Right lobe of liver (tissue), 6 donors: ENCODE measurements around the gene ATP5PD. TPM values are rescaled to one million over a fixed set of nuclear protein-coding genes. Genes with fewer than 3 reads are reported as not detected.

Source experiments
- ATAC-seq, 4 donors: fragments of 200-7000 bp; cut with Tn5 transposase; one replicate each; pipeline ENCODE4 v1.9.1; 2020; ENCODE audit warnings: mild to moderate bottlenecking in 4 of 4, moderate library complexity in 4 of 4
- DNase-seq, 3 donors: peaks; one replicate each; pipeline ENCODE4 v3.0.0-alpha.2; 2020
- H3K27ac ChIP-seq, 3 donors: fragments of 200-600 bp; one replicate each; pipeline ENCODE4 v1.8.0; 2022
- H3K27me3 ChIP-seq, 2 donors: fragments of 200-600 bp; one replicate each; pipeline ENCODE4 v1.8.0; 2022
- H3K36me3 ChIP-seq, 4 donors: fragments of 200-600 bp; sonication (generic) in 1 of 4; one replicate each; pipeline versions ENCODE4 v1.5.1 to v1.8.0; 2017 to 2022; ENCODE audit warnings: control low read depth in 1 of 4
- H3K4me1 ChIP-seq, 4 donors: fragments of 200-600 bp; sonication (generic) in 1 of 4; one replicate each; pipeline versions ENCODE4 v1.5.1 to v1.8.0; 2017 to 2022; ENCODE audit warnings: control low read depth in 1 of 4
- H3K4me3 ChIP-seq, 3 donors: fragments of 200-600 bp; one replicate each; pipeline ENCODE4 v1.8.0; 2022
- H3K9me3 ChIP-seq, 4 donors: fragments of 200-600 bp; sonication (generic) in 1 of 4; one replicate each; pipeline versions ENCODE4 v1.5.1 to v1.8.0; 2017 to 2022; ENCODE audit warnings: control low read depth in 1 of 4
- POLR2A ChIP-seq: fragments of 450-650 bp; IDR thresholded peaks from one replicate; pipeline ENCODE4 v1.6.1; 2017; ENCODE audit warnings: antibody characterized with exemption, mild to moderate bottlenecking
- WGBS: methylation state at CpG from one replicate; pipeline ENCODE4 v1.1.6; 2018; ENCODE audit warnings: low coverage, low lambda C conversion rate; ENCODE audit not compliant: insufficient coverage; ENCODE audit errors: missing lambda C conversion rate; 5-methylcytosine and 5-hydroxymethylcytosine counted together
- intact Hi-C, 2 donors: fragments of 100-400 bp; cut with DNase I; formaldehyde crosslinking; loops; one replicate each; pipeline versions ENCODE4 v1.11.2 to v1.14.1; 2022
- total RNA-seq, 6 experiments: library from RNA; depleted of rRNA in 2 of 6; stranded (reverse); fragments of >200 nt in 2 of 6; fragmentation: NEBNext Ultra II Directional in 3 of 6; extraction: Animal tissue kit (Norgen Biotek cat#: 25700) in 3 of 6; gene quantifications; one replicate each; pipeline versions ENCODE4 v1.1.0 to v1.2.4, GENCODE V29; 2016 to 2023
- TF ChIP-seq, protein P1 (sequence below), 4 donors: fragments of 200-600 bp in 3 of 4; fragments of 450-650 bp in 1 of 4; IDR thresholded peaks; one replicate each; pipeline versions ENCODE4 v1.5.1 to v1.8.0; 2016 to 2022; ENCODE audit warnings: antibody characterized with exemption in 4 of 4, mild to moderate bottlenecking in 2 of 4
- donor health status: DM: no; HTN: yes; CAD: no.
- donor health status: DM: no; HTN: no; CAD: no.
- donor health status: DM: no; HTN: no; CAD: no.
- donor health status: DM: no; HTN: yes; CAD: no.
- donor health status: DM: no; HTN: yes; CAD: no.

ATP5PD gene
- total RNA-seq, 6 experiments from 2014 or later = 145 to 262 (median 179) TPM

DNA sequence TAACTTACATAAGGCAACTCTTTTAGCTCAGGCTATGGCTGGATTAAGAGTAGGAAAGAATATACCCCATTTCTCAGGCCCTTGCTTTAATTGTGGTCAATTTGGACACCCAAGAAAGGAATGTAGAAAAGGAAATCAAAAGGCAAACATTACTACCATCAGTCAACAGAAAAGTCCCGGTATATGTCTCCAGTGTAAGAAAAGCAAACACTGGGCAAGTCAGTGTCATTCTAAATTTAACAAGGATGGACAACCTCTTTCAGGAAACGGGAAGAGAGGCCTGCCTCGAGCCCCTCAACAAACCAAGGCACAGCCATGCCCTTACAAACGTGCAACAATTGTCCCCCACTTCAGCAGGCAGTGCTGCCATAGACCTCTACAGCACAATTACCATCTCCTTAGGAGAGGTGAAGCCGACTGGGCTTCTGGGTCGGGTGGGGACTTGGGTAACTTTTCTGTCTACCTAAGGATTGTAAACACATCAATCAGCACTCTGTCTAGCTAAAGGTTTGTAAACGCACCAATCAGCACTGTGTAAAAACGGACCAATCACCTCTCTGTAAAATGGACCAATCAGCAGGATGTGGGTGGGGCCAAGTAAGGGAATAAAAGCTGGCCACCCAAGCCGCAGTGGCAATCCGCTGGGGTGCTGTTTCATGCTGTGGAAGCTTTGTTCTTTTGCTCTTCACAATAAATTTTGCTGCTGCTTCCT lies 21.9 kb downstream of the ATP5PD start:
- ATAC-seq (no peak), DNase-seq (no peak)
- H3K36me3 ChIP-seq = peaks cover 0 to 20% (median 9%) of the 10 kb centered on the region in 4 donors
- intact Hi-C loops = no loop called here
- H3K4me3 ChIP-seq = no peak overlapping the region
- no peak overlapping the region for H3K27ac ChIP-seq
- WGBS = 56% methylated on average over 3 of the region's 10 CpGs
- H3K4me1 ChIP-seq = no peaks in the 10 kb centered on the region
- no peaks in the 10 kb centered on the region for H3K27me3 ChIP-seq
- no peak for TF ChIP-seq POLR2A
- TF ChIP-seq, protein P1, sequence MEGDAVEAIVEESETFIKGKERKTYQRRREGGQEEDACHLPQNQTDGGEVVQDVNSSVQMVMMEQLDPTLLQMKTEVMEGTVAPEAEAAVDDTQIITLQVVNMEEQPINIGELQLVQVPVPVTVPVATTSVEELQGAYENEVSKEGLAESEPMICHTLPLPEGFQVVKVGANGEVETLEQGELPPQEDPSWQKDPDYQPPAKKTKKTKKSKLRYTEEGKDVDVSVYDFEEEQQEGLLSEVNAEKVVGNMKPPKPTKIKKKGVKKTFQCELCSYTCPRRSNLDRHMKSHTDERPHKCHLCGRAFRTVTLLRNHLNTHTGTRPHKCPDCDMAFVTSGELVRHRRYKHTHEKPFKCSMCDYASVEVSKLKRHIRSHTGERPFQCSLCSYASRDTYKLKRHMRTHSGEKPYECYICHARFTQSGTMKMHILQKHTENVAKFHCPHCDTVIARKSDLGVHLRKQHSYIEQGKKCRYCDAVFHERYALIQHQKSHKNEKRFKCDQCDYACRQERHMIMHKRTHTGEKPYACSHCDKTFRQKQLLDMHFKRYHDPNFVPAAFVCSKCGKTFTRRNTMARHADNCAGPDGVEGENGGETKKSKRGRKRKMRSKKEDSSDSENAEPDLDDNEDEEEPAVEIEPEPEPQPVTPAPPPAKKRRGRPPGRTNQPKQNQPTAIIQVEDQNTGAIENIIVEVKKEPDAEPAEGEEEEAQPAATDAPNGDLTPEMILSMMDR (IDR thresholded peaks at IDR 0.05) = no peak
- H3K9me3 ChIP-seq = no peaks in the 10 kb centered on the region

DNA sequence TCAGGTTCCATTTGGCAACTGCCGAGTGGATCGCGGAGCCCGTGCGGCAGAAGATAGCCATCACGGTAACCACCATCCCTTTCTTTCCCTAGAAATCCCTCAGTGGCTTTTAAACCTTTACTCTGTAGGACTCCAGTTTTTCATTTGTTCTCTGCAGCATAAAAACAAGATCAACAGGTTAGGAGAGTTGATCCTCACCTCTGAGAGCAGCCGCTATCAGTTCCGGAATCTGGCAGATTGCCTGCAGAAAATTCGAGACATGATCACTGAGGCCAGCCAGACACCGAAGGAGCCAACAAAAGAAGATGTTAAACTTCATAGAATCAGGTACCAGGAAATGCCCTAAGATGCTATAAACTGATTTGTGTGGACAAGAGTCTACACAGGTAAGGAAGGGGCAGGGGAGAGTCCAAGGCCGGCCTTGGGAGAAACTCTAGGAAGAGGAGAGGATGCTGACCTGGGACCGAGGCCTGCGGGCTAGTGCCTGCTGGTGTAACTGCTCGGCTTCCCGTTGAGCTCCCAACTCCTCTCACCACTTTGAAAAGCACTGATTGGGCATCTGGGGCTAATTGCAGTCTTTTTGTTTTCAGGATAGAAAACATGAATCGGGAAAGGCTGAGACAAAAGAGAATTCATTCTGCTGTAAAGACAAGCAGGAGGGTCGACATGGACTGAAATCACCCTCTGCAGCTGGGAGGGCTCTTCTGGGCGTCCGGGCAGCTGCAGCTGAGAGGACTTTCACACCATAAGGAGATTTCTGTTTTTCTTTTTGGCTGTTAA lies 26.2 kb downstream of the ATP5PD start:
- H3K27me3 ChIP-seq = no peaks in the 10 kb centered on the region
- ATAC-seq (no peak), DNase-seq (no peak)
- 92% methylated on average over 14 of the region's 19 CpGs for WGBS
- H3K4me3 ChIP-seq = no peak overlapping the region
- H3K36me3 ChIP-seq = peaks cover 0 to 22% (median 9%) of the 10 kb centered on the region in 4 donors
- intact Hi-C loops = no loop called here
- no peak overlapping the region for H3K27ac ChIP-seq
- no peaks in the 10 kb centered on the region for H3K9me3 ChIP-seq
- TF ChIP-seq, protein P1 (IDR thresholded peaks at IDR 0.05) = no peak
- no peak for TF ChIP-seq POLR2A
- H3K4me1 ChIP-seq = no peaks in the 10 kb centered on the region

- 90% methylated on average over 3 of the region's 3 CpGs for WGBS
- Histone ChIP-seq H3K4me3 (no peak overlapping the region), H3K27ac (no peak overlapping the region), H3K27me3 (no peaks in the 10 kb centered on the region), H3K9me3 (no peaks in the 10 kb centered on the region), H3K36me3 (peaks cover 0 to 22% (median 9%) of the 10 kb centered on the region in 4 donors), H3K4me1 (no peaks in the 10 kb centered on the region)
- TF ChIP-seq, protein P1 (IDR thresholded peaks at IDR 0.05) = no peak
- TF ChIP-seq POLR2A = no peak
- intact Hi-C loops = no loop called here
- DNase-seq (no peak), ATAC-seq (no peak)
Observed at GRCh38 chr17:75019710-75020109, 27.1 kb downstream of the ATP5PD start.

GRCh38 chr17:75019146-75019545 lies 27.6 kb downstream of the ATP5PD start:
- H3K9me3 ChIP-seq = no peaks in the 10 kb centered on the region
- peaks cover 0 to 22% (median 9%) of the 10 kb centered on the region in 4 donors for H3K36me3 ChIP-seq
- 91% methylated on average over 4 of the region's 5 CpGs for WGBS
- no peak overlapping the region for H3K4me3 ChIP-seq
- H3K27ac ChIP-seq = no peak overlapping the region
- no peaks in the 10 kb centered on the region for H3K27me3 ChIP-seq
- TF ChIP-seq, protein P1 (IDR thresholded peaks at IDR 0.05) = no peak
- no peak for TF ChIP-seq POLR2A
- no peak for ATAC-seq
- no peaks in the 10 kb centered on the region for H3K4me1 ChIP-seq
- intact Hi-C loops = no loop called here
- no peak for DNase-seq
